ENCODE results near the gene HDGFL3.
"Not testable (repeated sequence)": the region's sequence is repeated elsewhere in the genome, so short reads cannot be mapped to it uniquely, and the experiment has no call there.

HDGFL3 gene

DNA sequence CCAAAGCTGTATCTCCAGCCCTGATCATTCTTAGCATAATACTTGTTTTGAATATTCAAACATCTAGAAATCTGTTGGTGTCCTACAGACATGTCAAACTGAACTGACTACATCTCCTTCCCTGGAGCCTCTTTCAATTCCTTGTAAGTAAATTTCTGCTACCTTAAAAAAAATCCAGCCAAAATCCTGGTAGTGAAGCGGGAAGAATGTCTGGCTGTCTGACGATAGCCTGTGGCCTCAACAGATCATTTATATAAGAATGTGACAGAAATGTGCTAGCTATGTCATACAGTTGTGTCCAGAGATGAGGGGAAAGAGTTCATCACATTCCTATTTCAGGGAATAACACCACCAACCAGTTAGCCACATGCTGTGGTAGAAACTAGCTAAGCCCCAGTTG lies 118.7 kb downstream of the HDGFL3 start:
- no peak for DNase-seq
- no peaks in the 10 kb centered on the region for H3K36me3 ChIP-seq (ENCODE audit: control insufficient read depth, insufficient read depth, low read length)

GRCh38 chr15:83087576-83087975 lies 120.0 kb downstream of the HDGFL3 start:
- Histone ChIP-seq H4K5ac (ENCODE audit: low read length) (no peak overlapping the region), H3K27ac (ENCODE audit: low read depth, low read length) (no peak overlapping the region), H3K79me2 (ENCODE audit: control insufficient read depth, insufficient read depth, low read length) (no peaks in the 10 kb centered on the region), H4K8ac (ENCODE audit: low read depth, low read length) (no peak overlapping the region), H3K4ac (ENCODE audit: low read depth, low read length) (no peak overlapping the region), H3K56ac (ENCODE audit: low read length) (no peak overlapping the region), H3K23ac (ENCODE audit: low read length) (no peak overlapping the region), H2BK5ac (ENCODE audit: low read length) (no peak overlapping the region), H3K18ac (ENCODE audit: low read length) (no peak overlapping the region), H3K27me3 (ENCODE audit: insufficient read depth, low read length, poor library complexity) (no peaks in the 10 kb centered on the region), H2AK5ac (ENCODE audit: low read length) (no peak overlapping the region), H2BK120ac (ENCODE audit: low read depth, low read length) (no peak overlapping the region), H3K79me1 (ENCODE audit: low read length) (no peaks in the 10 kb centered on the region), H3K4me3 (ENCODE audit: low read length) (no peak overlapping the region), H3K36me3 (ENCODE audit: control insufficient read depth, insufficient read depth, low read length) (no peaks in the 10 kb centered on the region), H3K9ac (ENCODE audit: low read length) (no peak overlapping the region), H3K4me1 (ENCODE audit: control insufficient read depth, low read depth, low read length) (no peaks in the 10 kb centered on the region), H2BK15ac (replicated peaks; ENCODE audit: low read depth) (no peak overlapping the region), H3K4me2 (ENCODE audit: low read length) (no peak overlapping the region)
- WGBS (ENCODE audit: extremely low coverage, insufficient coverage, low lambda C conversion rate), result no CpG with 5 or more reads among the region's 2 CpGs
- DNase-seq, result no peak

More for the DNA sequence above, 118.7 kb downstream of the HDGFL3 start:
- Histone ChIP-seq H3K27ac (ENCODE audit: low read depth, low read length) (no peak overlapping the region), H3K4me1 (ENCODE audit: control insufficient read depth, low read depth, low read length) (no peaks in the 10 kb centered on the region), H3K18ac (ENCODE audit: low read length) (no peak overlapping the region), H3K79me1 (ENCODE audit: low read length) (no peaks in the 10 kb centered on the region), H3K9ac (ENCODE audit: low read length) (no peak overlapping the region), H2BK15ac (replicated peaks; ENCODE audit: low read depth) (no peak overlapping the region), H2BK120ac (ENCODE audit: low read depth, low read length) (no peak overlapping the region), H3K79me2 (ENCODE audit: control insufficient read depth, insufficient read depth, low read length) (no peaks in the 10 kb centered on the region), H3K56ac (ENCODE audit: low read length) (no peak overlapping the region), H2AK5ac (ENCODE audit: low read length) (no peak overlapping the region), H2BK5ac (ENCODE audit: low read length) (no peak overlapping the region), H3K23ac (ENCODE audit: low read length) (no peak overlapping the region), H4K8ac (ENCODE audit: low read depth, low read length) (no peak overlapping the region), H3K4me3 (ENCODE audit: low read length) (no peak overlapping the region), H3K4ac (ENCODE audit: low read depth, low read length) (no peak overlapping the region), H4K5ac (ENCODE audit: low read length) (no peak overlapping the region), H3K27me3 (ENCODE audit: insufficient read depth, low read length, poor library complexity) (no peaks in the 10 kb centered on the region), H3K4me2 (ENCODE audit: low read length) (no peak overlapping the region)
- WGBS (ENCODE audit: extremely low coverage, insufficient coverage, low lambda C conversion rate), result no CpG with 5 or more reads among the region's 2 CpGs

DNA sequence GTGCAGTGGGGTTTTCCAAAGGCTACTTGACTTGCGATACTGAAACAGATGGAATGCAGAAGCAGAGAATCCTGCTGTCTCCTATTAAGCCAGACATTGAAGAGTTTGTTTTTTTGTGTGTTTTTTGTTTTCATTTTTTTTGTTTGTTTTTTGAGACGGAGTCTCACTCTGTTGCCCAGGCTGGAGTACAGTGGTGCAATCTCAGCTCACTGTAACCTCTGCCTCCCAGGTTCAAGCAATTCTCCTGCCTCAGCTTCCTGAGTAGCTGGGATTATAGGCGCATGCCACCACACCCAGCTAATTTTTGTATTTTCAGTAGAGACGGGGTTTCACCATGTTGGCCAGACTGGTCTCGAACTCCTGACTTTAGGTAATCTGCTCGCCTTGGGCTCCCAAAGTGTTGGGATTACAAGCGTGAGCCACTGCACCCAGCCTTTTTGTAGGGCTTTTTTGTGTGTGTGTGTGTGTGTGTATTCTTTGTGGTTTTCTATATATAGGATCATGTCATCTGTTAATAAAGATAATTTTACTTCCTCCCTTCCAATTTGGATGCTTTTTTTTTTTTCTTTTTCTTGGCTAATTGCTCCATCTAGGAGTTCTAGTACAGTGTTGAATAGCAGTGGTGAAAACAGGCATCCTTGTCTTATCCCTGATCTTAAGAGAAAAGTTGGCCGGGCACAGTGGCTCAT lies 121.6 kb downstream of the HDGFL3 start:
- not testable (repeated sequence) for DNase-seq; H2BK5ac ChIP-seq (ENCODE audit: low read length); H3K56ac ChIP-seq (ENCODE audit: low read length); H3K18ac ChIP-seq (ENCODE audit: low read length); H2BK15ac ChIP-seq (replicated peaks; ENCODE audit: low read depth); H3K79me1 ChIP-seq (ENCODE audit: low read length); H3K4me3 ChIP-seq (ENCODE audit: low read length); H3K27me3 ChIP-seq (ENCODE audit: insufficient read depth, low read length, poor library complexity); H2BK120ac ChIP-seq (ENCODE audit: low read depth, low read length); H3K4me1 ChIP-seq (ENCODE audit: control insufficient read depth, low read depth, low read length); H3K27ac ChIP-seq (ENCODE audit: low read depth, low read length); H3K79me2 ChIP-seq (ENCODE audit: control insufficient read depth, insufficient read depth, low read length); H3K9ac ChIP-seq (ENCODE audit: low read length); H3K4me2 ChIP-seq (ENCODE audit: low read length); H3K23ac ChIP-seq (ENCODE audit: low read length); H4K5ac ChIP-seq (ENCODE audit: low read length); H3K4ac ChIP-seq (ENCODE audit: low read depth, low read length); H3K36me3 ChIP-seq (ENCODE audit: control insufficient read depth, insufficient read depth, low read length); H2AK5ac ChIP-seq (ENCODE audit: low read length); H4K8ac ChIP-seq (ENCODE audit: low read depth, low read length)
- WGBS (ENCODE audit: extremely low coverage, insufficient coverage, low lambda C conversion rate), result no CpG with 5 or more reads among the region's 8 CpGs

DNA sequence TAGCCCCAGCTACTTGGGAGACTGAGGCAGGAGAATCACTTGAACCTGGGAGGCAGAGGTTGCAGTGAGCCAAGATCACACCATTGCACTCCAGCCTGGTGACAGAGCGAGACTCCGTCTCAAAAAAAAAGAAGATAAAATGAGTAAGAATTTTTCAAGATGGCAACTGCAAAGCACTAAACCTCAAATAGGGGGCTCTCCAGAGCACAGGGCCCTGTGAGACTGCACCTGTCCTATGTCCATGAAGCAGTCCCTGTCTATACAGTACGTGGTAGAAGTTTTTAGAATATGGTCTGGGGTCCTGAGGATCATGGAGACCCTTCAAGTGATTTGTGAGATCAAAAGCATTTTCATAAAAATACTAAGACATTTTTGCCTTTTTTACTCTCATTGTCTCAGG lies 122.2 kb downstream of the HDGFL3 start:
- not testable (repeated sequence) for H3K56ac ChIP-seq (ENCODE audit: low read length); H3K9ac ChIP-seq (ENCODE audit: low read length); H4K8ac ChIP-seq (ENCODE audit: low read depth, low read length); H3K23ac ChIP-seq (ENCODE audit: low read length); H3K36me3 ChIP-seq (ENCODE audit: control insufficient read depth, insufficient read depth, low read length); H2BK5ac ChIP-seq (ENCODE audit: low read length); H3K4me2 ChIP-seq (ENCODE audit: low read length); H3K4me3 ChIP-seq (ENCODE audit: low read length); H2BK15ac ChIP-seq (replicated peaks; ENCODE audit: low read depth); H4K5ac ChIP-seq (ENCODE audit: low read length); H3K18ac ChIP-seq (ENCODE audit: low read length); H3K27ac ChIP-seq (ENCODE audit: low read depth, low read length); H3K79me2 ChIP-seq (ENCODE audit: control insufficient read depth, insufficient read depth, low read length); DNase-seq; H3K4ac ChIP-seq (ENCODE audit: low read depth, low read length); H3K79me1 ChIP-seq (ENCODE audit: low read length); H3K4me1 ChIP-seq (ENCODE audit: control insufficient read depth, low read depth, low read length); H2AK5ac ChIP-seq (ENCODE audit: low read length); H3K27me3 ChIP-seq (ENCODE audit: insufficient read depth, low read length, poor library complexity); H2BK120ac ChIP-seq (ENCODE audit: low read depth, low read length)
- no CpG with 5 or more reads among the region's 3 CpGs for WGBS (ENCODE audit: extremely low coverage, insufficient coverage, low lambda C conversion rate)

- Histone ChIP-seq H3K36me3 (ENCODE audit: control insufficient read depth, insufficient read depth, low read length) (no peaks in the 10 kb centered on the region), H3K9ac (ENCODE audit: low read length) (no peak overlapping the region), H3K79me1 (ENCODE audit: low read length) (no peaks in the 10 kb centered on the region), H3K4me3 (ENCODE audit: low read length) (no peak overlapping the region), H4K5ac (ENCODE audit: low read length) (no peak overlapping the region), H2BK120ac (ENCODE audit: low read depth, low read length) (no peak overlapping the region), H3K4ac (ENCODE audit: low read depth, low read length) (no peak overlapping the region), H3K4me2 (ENCODE audit: low read length) (no peak overlapping the region), H3K27ac (ENCODE audit: low read depth, low read length) (no peak overlapping the region), H3K18ac (ENCODE audit: low read length) (no peak overlapping the region), H4K8ac (ENCODE audit: low read depth, low read length) (no peak overlapping the region), H2BK15ac (replicated peaks; ENCODE audit: low read depth) (no peak overlapping the region), H3K27me3 (ENCODE audit: insufficient read depth, low read length, poor library complexity) (no peaks in the 10 kb centered on the region), H3K79me2 (ENCODE audit: control insufficient read depth, insufficient read depth, low read length) (no peaks in the 10 kb centered on the region), H3K4me1 (ENCODE audit: control insufficient read depth, low read depth, low read length) (no peaks in the 10 kb centered on the region), H3K23ac (ENCODE audit: low read length) (no peak overlapping the region), H2AK5ac (ENCODE audit: low read length) (no peak overlapping the region), H2BK5ac (ENCODE audit: low read length) (no peak overlapping the region), H3K56ac (ENCODE audit: low read length) (no peak overlapping the region)
- WGBS (ENCODE audit: extremely low coverage, insufficient coverage, low lambda C conversion rate), result no CpG with 5 or more reads among the region's 5 CpGs
- no peak for DNase-seq
Observed at GRCh38 chr15:83082730-83083386, 124.8 kb downstream of the HDGFL3 start.
